Muscle of back (tissue), 11 donors: ENCODE measurements around the gene ZNF579. TPM values are rescaled to one million over a fixed set of nuclear protein-coding genes. Genes with fewer than 3 reads are reported as not detected.
"Not testable (repeated sequence)": the region's sequence is repeated elsewhere in the genome, so short reads cannot be mapped to it uniquely, and the experiment has no call there.

Source experiments
- DNase-seq, 3 donors: peaks; one replicate each; pipeline versions ENCODE4 v3.0.0 to v3.0.0-alpha.2; 2013
- polyA plus RNA-seq, 10 donors: library from polyadenylated mRNA; unstranded; fragments of 120-200 nt; gene quantifications; one replicate each; pipeline ENCODE4 v1.2.1, GENCODE V29; 2013; ENCODE audit not compliant: insufficient read length in 10 of 10

The ZNF579 gene
- polyA plus RNA-seq, 10 donors = 9.2 to 14.7 (median 10.4) TPM

- DNase-seq = no peak
Observed at GRCh38 chr19:55576746-55577145, 3.9 kb downstream of the ZNF579 start.

GRCh38 chr19:55573929-55574328 is 6.7 kb downstream of the ZNF579 start:
- DNase-seq = not testable (repeated sequence)

GRCh38 chr19:55569477-55569876 is 11.2 kb downstream of the ZNF579 start:
- DNase-seq = not testable (repeated sequence)

GRCh38 chr19:55567708-55568328 is 12.8 kb downstream of the ZNF579 start:
- no peak for DNase-seq

- DNase-seq = no peak
Observed at GRCh38 chr19:55566823-55567222, 13.8 kb downstream of the ZNF579 start.

- peak in 1 of 3 donors; percentile 43 for DNase-seq
Observed at GRCh38 chr19:55563261-55563690, 17.4 kb downstream of the ZNF579 start.

- no peak for DNase-seq
Observed at GRCh38 chr19:55559684-55560083, 21.0 kb downstream of the ZNF579 start.

GRCh38 chr19:55554741-55555152 is 25.9 kb downstream of the ZNF579 start:
- DNase-seq = no peak

GRCh38 chr19:55554302-55554701 is 26.3 kb downstream of the ZNF579 start:
- DNase-seq = no peak

GRCh38 chr19:55553217-55554182 is 27.1 kb downstream of the ZNF579 start:
- no peak for DNase-seq

GRCh38 chr19:55552620-55553019 is 28.0 kb downstream of the ZNF579 start:
- DNase-seq = peak in 1 of 3 donors; percentile 67

- no peak for DNase-seq
Observed at GRCh38 chr19:55552206-55552605, 28.4 kb downstream of the ZNF579 start.

- DNase-seq = no peak
Observed at GRCh38 chr19:55550321-55550650, 30.4 kb downstream of the ZNF579 start.

- peak in 1 of 3 donors; percentile 86 for DNase-seq
Observed at GRCh38 chr19:55549500-55550320, 30.9 kb downstream of the ZNF579 start.

- DNase-seq = peak in 1 of 3 donors; percentile 64
Observed at GRCh38 chr19:55546822-55547614, 33.6 kb downstream of the ZNF579 start.

- DNase-seq = no peak
Observed at GRCh38 chr19:55546011-55546410, 34.6 kb downstream of the ZNF579 start.

GRCh38 chr19:55545443-55545842 is 35.2 kb downstream of the ZNF579 start, which contains the start of gene SBK3:
Gene SBK3, minus strand, starts transcription at chr19:55545543. Its CDS starts 0 bp downstream, at chr19:55545543.
- no peak for DNase-seq

- DNase-seq = no peak
Observed at GRCh38 chr19:55544776-55545439, 35.7 kb downstream of the ZNF579 start.

- no peak for DNase-seq
Observed at GRCh38 chr19:55544014-55544413, 36.6 kb downstream of the ZNF579 start.

- DNase-seq = no peak
Observed at GRCh38 chr19:55543567-55543966, 37.1 kb downstream of the ZNF579 start.
